H1 (cell line): Measurements from ENCODE around the gene KCNQ1. TPM values are rescaled to one million over a fixed set of nuclear protein-coding genes. Genes with fewer than 3 reads are reported as not detected.

ENCODE experiments used
- E2F6 ChIP-seq: IDR thresholded peaks from 2 replicates; pipeline ENCODE4 v1.6.1; 2012; ENCODE audit warnings: inconsistent platforms
- HDAC6 ChIP-seq: IDR thresholded peaks from one replicate; pipeline ENCODE4 v1.7.1; 2012; ENCODE audit warnings: low read depth, mild to moderate bottlenecking, inconsistent platforms, low read length, moderate library complexity
- POLR2AphosphoS5 ChIP-seq: IDR thresholded peaks from 2 replicates; pipeline ENCODE4 v1.6.1; 2011; ENCODE audit warnings: low read depth, low read length
- RXRA ChIP-seq: IDR thresholded peaks from 2 replicates; pipeline ENCODE4 v1.6.1; 2011; ENCODE audit warnings: low read depth, mild to moderate bottlenecking, low read length, moderate library complexity; ENCODE audit not compliant: insufficient read depth
- SUZ12 ChIP-seq: fragments of 200-600 bp; sonication (generic); IDR thresholded peaks from 2 replicates; pipeline ENCODE4 v1.6.1; 2012; ENCODE audit warnings: mild to moderate bottlenecking, inconsistent platforms, low read length, moderate library complexity, mixed read lengths
- polyA plus RNA-seq, 7 experiments: library from polyadenylated mRNA; depleted of rRNA in 3 of 7; stranded (reverse) in 5 of 7; unstranded in 2 of 7; fragments of >200 nt in 5 of 7; fragments of 200-250 nt in 2 of 7; gene quantifications; 1 replicate in 5 of 7; 2 replicates in 1 of 7; 4 replicates in 1 of 7; pipeline versions ENCODE4 v1.2.1 to v1.2.3, GENCODE V29; 2011 to 2013; ENCODE audit warnings: missing spikeins in 2 of 7, mixed read lengths in 2 of 7
- total RNA-seq: library from RNA; stranded (reverse); fragmentation: NEBNext Ultra II Directional; extraction: Animal tissue kit (Norgen Biotek cat#: 25700); gene quantifications from 2 replicates; pipeline ENCODE4 v1.2.1, GENCODE V29; 2021

KCNQ1 gene
- total and polyA plus RNA-seq, 2 of the 8 experiments (the other 6 are each of a cell fraction or from before 2014, with no cell fraction given), result 1.9 to 2.0 TPM

GRCh38 chr11:2810411-2811205, 365.8 kb downstream of the KCNQ1 start (continued):
- no peak for TF ChIP-seq POLR2AphosphoS5
- TF ChIP-seq HDAC6, result no peak
- TF ChIP-seq SUZ12, result no peak
- no peak for TF ChIP-seq RXRA
- no peak for TF ChIP-seq E2F6
